Activated B cell treated with CpG ODN at 0.5 μM for 24 hours (primary cell): ENCODE data around the gene LRIG1. TPM values are rescaled to one million over a fixed set of nuclear protein-coding genes. Genes with fewer than 3 reads are reported as not detected.

Experiments used
- ATAC-seq: fragments of 200-7000 bp; cut with Tn5 transposase; one replicate; pipeline ENCODE4 v1.10.0; 2021; ENCODE audit warnings: low read depth, mild to moderate bottlenecking, moderate library complexity
- CTCF ChIA-PET: fragments of 350-600 bp; sonication (Branson Sonifier 250); formaldehyde crosslinking; loops from one replicate; lab custom pipeline; 2021; ENCODE audit warnings: antibody characterized with exemption; lab: Charles Lee
- POLR2A ChIA-PET: fragments of 350-600 bp; sonication (Branson Sonifier 250); formaldehyde crosslinking; loops from one replicate; lab custom pipeline; 2021; ENCODE audit warnings: antibody characterized with exemption; lab: Charles Lee
- DNase-seq: peaks from one replicate; pipeline ENCODE4 v3.0.0; 2022
- H3K27ac Mint-ChIP-seq: one replicate; pipeline ENCODE4 v1.8.0; 2020; ENCODE audit warnings: mixed read lengths
- H3K27me3 Mint-ChIP-seq: one replicate; pipeline ENCODE4 v1.8.0; 2021; ENCODE audit warnings: mixed read lengths
- H3K36me3 Mint-ChIP-seq: one replicate; pipeline ENCODE4 v1.8.0; 2021; ENCODE audit warnings: low read depth, mixed read lengths
- H3K4me1 Mint-ChIP-seq: one replicate; pipeline ENCODE4 v1.8.0; 2021; ENCODE audit warnings: mixed read lengths
- H3K4me3 Mint-ChIP-seq: one replicate; pipeline ENCODE4 v1.8.0; 2020; ENCODE audit warnings: mild to moderate bottlenecking, mixed read lengths
- H3K9me3 Mint-ChIP-seq: one replicate; pipeline ENCODE4 v1.8.0; 2020; ENCODE audit warnings: mixed read lengths
- CTCF ChIP-seq: fragments of 200-600 bp; IDR thresholded peaks from one replicate; pipeline ENCODE4 v1.8.0; 2022; ENCODE audit warnings: antibody characterized with exemption, mild to moderate bottlenecking
- intact Hi-C: fragments of 100-400 bp; cut with micrococcal nuclease; formaldehyde crosslinking; loops from one replicate; pipeline ENCODE4 v1.15.1; 2024
- total RNA-seq: library from RNA; stranded (reverse); gene quantifications from 2 replicates; pipeline ENCODE4 v1.2.3, GENCODE V29; 2022

LRIG1 gene
- total RNA-seq, 1 donor from 2014 or later = 9.7 TPM

- Mint-ChIP-seq H3K27me3 (peaks cover 9% of the 10 kb centered on the region), H3K27ac (no peak overlapping the region), H3K4me3 (no peak overlapping the region), H3K36me3 (no peaks in the 10 kb centered on the region), H3K4me1 (peaks cover 23% of the 10 kb centered on the region), H3K9me3 (no peaks in the 10 kb centered on the region)
- ATAC-seq (no peak), DNase-seq (no peak)
- no peak for TF ChIP-seq CTCF
- ChIA-PET CTCF (interaction anchor here (1.2 kb wide), 1 partner anchor 9 kb away, joined by 4 read pairs; no protein-coding TSS in a partner anchor), POLR2A (interaction anchor here (1.2 kb wide), 1 partner anchor 10 kb away, joined by 4 read pairs; no protein-coding TSS in a partner anchor)
- intact Hi-C loops = no loop called here
Measured at GRCh38 chr3:66489581-66489980, 11.2 kb downstream of the LRIG1 start.

GRCh38 chr3:66489115-66489514 lies 11.7 kb downstream of the LRIG1 start:
- ATAC-seq (no peak), DNase-seq (no peak)
- CTCF ChIA-PET = no interaction called here
- intact Hi-C loops = no loop called here
- Mint-ChIP-seq H3K4me1 (peaks cover 23% of the 10 kb centered on the region), H3K27me3 (peaks cover 8% of the 10 kb centered on the region), H3K27ac (no peak overlapping the region), H3K36me3 (no peaks in the 10 kb centered on the region), H3K9me3 (no peaks in the 10 kb centered on the region), H3K4me3 (no peak overlapping the region)
- no peak for TF ChIP-seq CTCF
- POLR2A ChIA-PET = no interaction called here

DNA sequence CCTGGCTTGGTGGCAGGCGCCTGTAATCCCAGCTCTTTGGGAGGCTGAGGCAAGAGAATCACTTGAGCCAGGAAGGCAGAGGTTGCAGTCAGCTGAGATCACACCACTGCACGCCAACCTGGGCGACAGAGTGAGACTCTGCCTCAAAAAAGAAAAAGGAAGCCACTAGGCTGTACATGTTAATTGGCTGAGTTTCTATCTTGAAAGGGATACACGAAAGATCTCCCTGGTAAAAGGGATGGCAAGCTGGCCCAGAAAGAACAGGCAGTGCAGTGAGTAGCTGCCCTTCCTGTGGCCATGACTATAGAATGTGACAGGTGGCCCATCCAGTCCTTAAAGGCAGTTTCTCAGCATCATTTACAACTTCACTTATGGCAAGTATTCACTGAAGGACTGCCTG lies 12.3 kb downstream of the LRIG1 start:
- H3K4me3 Mint-ChIP-seq = no peak overlapping the region
- TF ChIP-seq CTCF = no peak
- DNase-seq (no peak), ATAC-seq (no peak)
- no peaks in the 10 kb centered on the region for H3K9me3 Mint-ChIP-seq
- ChIA-PET CTCF (no interaction called here), POLR2A (no interaction called here)
- H3K4me1 Mint-ChIP-seq = peaks cover 26% of the 10 kb centered on the region
- H3K27me3 Mint-ChIP-seq = peaks cover 7% of the 10 kb centered on the region
- no peak overlapping the region for H3K27ac Mint-ChIP-seq
- no peaks in the 10 kb centered on the region for H3K36me3 Mint-ChIP-seq
- intact Hi-C loops = no loop called here

- no peaks in the 10 kb centered on the region for H3K9me3 Mint-ChIP-seq
- DNase-seq (no peak), ATAC-seq (no peak)
- CTCF ChIA-PET = no interaction called here
- POLR2A ChIA-PET = no interaction called here
- H3K27me3 Mint-ChIP-seq = peaks cover 4% of the 10 kb centered on the region
- no peak overlapping the region for H3K4me3 Mint-ChIP-seq
- intact Hi-C loops = no loop called here
- H3K36me3 Mint-ChIP-seq = no peaks in the 10 kb centered on the region
- peaks cover 32% of the 10 kb centered on the region for H3K4me1 Mint-ChIP-seq
- H3K27ac Mint-ChIP-seq = no peak overlapping the region
- TF ChIP-seq CTCF = no peak
Measured at GRCh38 chr3:66487465-66487864, 13.4 kb downstream of the LRIG1 start.

- Mint-ChIP-seq H3K4me3 (no peak overlapping the region), H3K36me3 (no peaks in the 10 kb centered on the region), H3K27me3 (no peaks in the 10 kb centered on the region), H3K4me1 (peaks cover 37% of the 10 kb centered on the region), H3K27ac (no peak overlapping the region), H3K9me3 (no peaks in the 10 kb centered on the region)
- DNase-seq (no peak), ATAC-seq (no peak)
- no peak for TF ChIP-seq CTCF
- ChIA-PET CTCF (no interaction called here), POLR2A (interaction anchor here (0.6 kb wide), 1 partner anchor 347 kb away, joined by 4 read pairs; no protein-coding TSS in a partner anchor)
- intact Hi-C loops = no loop called here
Measured at GRCh38 chr3:66486646-66487045, 14.2 kb downstream of the LRIG1 start.
